Kidney (tissue), 14 donors: ENCODE results near the gene C6orf120. TPM values are rescaled to one million over a fixed set of nuclear protein-coding genes. Genes with fewer than 3 reads are reported as not detected.

Source experiments
- DNase-seq, 5 donors: peaks; one replicate each; pipeline ENCODE4 v3.0.0-alpha.2; 2013 to 2020
- FAIRE-seq: peaks from 2 replicates; lab custom pipeline; 2012; peaks lifted over from hg19 to GRCh38; lab: Jason Lieb, UNC
- H3K27ac ChIP-seq, 2 donors: one replicate each; pipeline ENCODE4 v1.7.0; 2013; ENCODE audit warnings: low read depth in 2 of 2, low read length in 2 of 2, inconsistent platforms in 1 of 2
- H3K27me3 ChIP-seq: one replicate; pipeline ENCODE4 v1.7.1; 2013; ENCODE audit warnings: low read length, inconsistent platforms; ENCODE audit not compliant: control insufficient read depth, insufficient read depth
- H3K36me3 ChIP-seq, 3 donors: one replicate each; pipeline versions ENCODE4 v1.7.0 to v1.7.1; 2013; ENCODE audit warnings: low read length in 3 of 3, control low read depth in 1 of 3, inconsistent platforms in 1 of 3; ENCODE audit not compliant: insufficient read depth in 3 of 3, control insufficient read depth in 2 of 3
- H3K4me1 ChIP-seq, 3 donors: one replicate each; pipeline versions ENCODE4 v1.7.0 to v1.7.1; 2013; ENCODE audit warnings: low read length in 3 of 3, inconsistent platforms in 1 of 3, low read depth in 1 of 3; ENCODE audit not compliant: control insufficient read depth in 2 of 3, insufficient read depth in 2 of 3
- H3K4me3 ChIP-seq, 3 donors: one replicate each; pipeline versions ENCODE4 v1.7.0 to v1.8.1; 2013; ENCODE audit warnings: low read length in 3 of 3, control low read depth in 1 of 3, inconsistent platforms in 1 of 3
- H3K9ac ChIP-seq, 3 donors: one replicate each; pipeline versions ENCODE4 v1.7.0 to v1.7.1; 2013; ENCODE audit warnings: low read length in 3 of 3, control low read depth in 1 of 3, inconsistent platforms in 1 of 3
- H3K9me3 ChIP-seq, 3 donors: one replicate each; pipeline versions ENCODE4 v1.7.0 to v1.7.1; 2013; ENCODE audit warnings: low read length in 3 of 3, control low read depth in 1 of 3, inconsistent platforms in 1 of 3; ENCODE audit not compliant: control insufficient read depth in 2 of 3, insufficient read depth in 1 of 3
- CTCF ChIP-seq: IDR thresholded peaks from 3 replicates; pipeline ENCODE4 v1.5.1; 2012; ENCODE audit warnings: mild to moderate bottlenecking, moderate library complexity, borderline replicate concordance; ENCODE audit not compliant: insufficient read depth; ENCODE audit errors: extremely low read depth
- intact Hi-C: fragments of 100-400 bp; cut with DNase I; formaldehyde crosslinking; loops from one replicate; pipeline ENCODE4 v1.11.1; 2022
- polyA plus RNA-seq: library from polyadenylated mRNA; stranded (reverse); fragments of 350-450 nt; fragmentation: Illumina TruSeq; extraction: RNeasy Lipid Tissue Mini Kit (QIAGEN cat#74804); gene quantifications from one replicate; pipeline ENCODE4 v1.2.3, GENCODE V29; 2014; ENCODE audit warnings: low read depth, low replicate concordance; ENCODE audit not compliant: insufficient read depth
- total RNA-seq: library from RNA; stranded (reverse); fragmentation: NEBNext Ultra II Directional; extraction: Animal tissue kit (Norgen Biotek cat#: 25700); gene quantifications from one replicate; pipeline ENCODE4 v1.2.1, GENCODE V29; 2021
- donor health status: control.
- donor health status: control.
- donor health status: control.
- donor health status: control.
- donor health status: control.
- donor health status: DM: yes; HTN: yes; CAD: no.
- donor health status: Normal renal cell carcinoma (clear cell type).

The C6orf120 gene
- total and polyA plus RNA-seq, 2 donors from 2014 or later: 10.9 to 23.1 TPM

GRCh38 chr6:169752074-169752623 lies 50.2 kb downstream of the C6orf120 start:
- H3K9ac ChIP-seq: peak overlapping the region; percentile 74 to 97 (median 85)
- H3K27me3 ChIP-seq: no peaks in the 10 kb centered on the region
- peaks cover 0 to 4% (median 2%) of the 10 kb centered on the region in 3 donors for H3K36me3 ChIP-seq
- DNase-seq (peak in 1 of 5 donors; percentile 25), FAIRE-seq (no peak)
- intact Hi-C loops: no loop called here
- H3K4me1 ChIP-seq: peaks cover 5 to 11% (median 6%) of the 10 kb centered on the region in 3 donors
- no peak for TF ChIP-seq CTCF
- peak overlapping the region; percentile 81 to 89 (median 83) for H3K4me3 ChIP-seq
- peak overlapping the region; percentile 95 for H3K27ac ChIP-seq
- H3K9me3 ChIP-seq: no peaks in the 10 kb centered on the region

Other genes starting within 250 kb of the C6orf120 start
- 45.0 TPM for gene WDR27, start 97 bp upstream of the C6orf120 start, total RNA-seq
- 12.3 TPM for gene WDR27, start 97 bp upstream of the C6orf120 start, polyA plus RNA-seq
- gene PHF10, start 22.4 kb downstream of the C6orf120 start, total RNA-seq: 35.9 TPM
- 34.5 TPM for gene PHF10, start 22.4 kb downstream of the C6orf120 start, polyA plus RNA-seq
- gene DYNLT2, start 49.4 kb downstream of the C6orf120 start, total RNA-seq: 1.9 TPM
- 2.6 TPM for gene DYNLT2, start 49.4 kb downstream of the C6orf120 start, polyA plus RNA-seq
- 36.8 TPM for gene ERMARD, start 49.5 kb downstream of the C6orf120 start, total RNA-seq
- 22.3 TPM for gene ERMARD, start 49.5 kb downstream of the C6orf120 start, polyA plus RNA-seq